GM23338 (cell line): ENCODE measurements around the gene MID1. TPM values are rescaled to one million over a fixed set of nuclear protein-coding genes. Genes with fewer than 3 reads are reported as not detected.

ENCODE experiments used
- ATAC-seq: fragments of 200-7000 bp; cut with Tn5 transposase; 3 replicates; pipeline ENCODE4 v1.9.1; 2020
- DNase-seq: peaks from one replicate; pipeline ENCODE4 v3.0.0-alpha.2; 2015; ENCODE audit warnings: low spot score
- H2AFZ ChIP-seq: fragments of 200-600 bp; sonication (generic); 2 replicates; pipeline ENCODE4 v1.8.0; 2016; ENCODE audit warnings: antibody characterized with exemption, mild to moderate bottlenecking, moderate library complexity
- H3F3A ChIP-seq: fragments of 200-600 bp; sonication (generic); replicated peaks from 2 replicates; pipeline ENCODE4 v1.8.0; 2017; ENCODE audit warnings: antibody characterized with exemption, mixed run types, low read depth
- H3K27ac ChIP-seq: fragments of 200-600 bp; sonication (generic); 2 replicates; pipeline ENCODE4 v1.6.1; 2016; ENCODE audit warnings: low read depth
- H3K27me3 ChIP-seq: fragments of 200-600 bp; sonication (generic); 2 replicates; pipeline ENCODE4 v1.8.0; 2016; ENCODE audit warnings: mild to moderate bottlenecking, mixed run types, moderate library complexity; ENCODE audit not compliant: insufficient read depth
- H3K36me3 ChIP-seq: fragments of 200-600 bp; sonication (generic); 2 replicates; pipeline ENCODE4 v1.8.0; 2016; ENCODE audit warnings: mild to moderate bottlenecking; ENCODE audit not compliant: insufficient read depth
- H3K4me1 ChIP-seq: fragments of 200-600 bp; sonication (generic); 2 replicates; pipeline ENCODE4 v1.8.0; 2016; ENCODE audit warnings: mild to moderate bottlenecking, moderate library complexity; ENCODE audit not compliant: insufficient read depth
- H3K4me2 ChIP-seq: fragments of 200-600 bp; sonication (generic); 2 replicates; pipeline ENCODE4 v1.7.1; 2017; ENCODE audit warnings: mixed run types
- H3K4me3 ChIP-seq: fragments of 200-600 bp; sonication (generic); 2 replicates; pipeline ENCODE4 v1.6.1; 2016; ENCODE audit warnings: mixed run types
- H3K79me2 ChIP-seq: fragments of 200-600 bp; sonication (generic); replicated peaks from 2 replicates; pipeline ENCODE4 v1.8.0; 2017; ENCODE audit warnings: mild to moderate bottlenecking; ENCODE audit not compliant: insufficient read depth
- H3K9me2 ChIP-seq: fragments of 200-600 bp; sonication (generic); 2 replicates; pipeline ENCODE4 v1.8.0; 2017; ENCODE audit not compliant: insufficient read depth
- H4K20me1 ChIP-seq: fragments of 200-600 bp; sonication (generic); replicated peaks from 2 replicates; pipeline ENCODE4 v1.8.0; 2017; ENCODE audit warnings: mild to moderate bottlenecking; ENCODE audit not compliant: insufficient read depth
- H3K27ac Mint-ChIP-seq: 2 replicates; pipeline ENCODE4 v1.8.0; 2020; ENCODE audit warnings: inconsistent platforms, mild to moderate bottlenecking, moderate library complexity, mixed read lengths
- H3K27me3 Mint-ChIP-seq: 3 replicates; pipeline ENCODE4 v1.8.0; 2022; ENCODE audit warnings: low read depth, mild to moderate bottlenecking, moderate library complexity, mixed read lengths, inconsistent platforms; ENCODE audit not compliant: insufficient read depth, poor library complexity
- H3K36me3 Mint-ChIP-seq: 3 replicates; pipeline ENCODE4 v1.8.0; 2021; ENCODE audit warnings: low read depth, mild to moderate bottlenecking, inconsistent platforms, moderate library complexity, mixed read lengths
- H3K4me1 Mint-ChIP-seq: 3 replicates; pipeline ENCODE4 v1.8.0; 2020; ENCODE audit warnings: mild to moderate bottlenecking, inconsistent platforms, mixed read lengths
- H3K4me3 Mint-ChIP-seq: 3 replicates; pipeline ENCODE4 v1.8.0; 2021; ENCODE audit warnings: moderate library complexity, mild to moderate bottlenecking, inconsistent platforms, mixed read lengths
- H3K9me3 Mint-ChIP-seq: 3 replicates; pipeline ENCODE4 v1.8.0; 2020; ENCODE audit warnings: moderate library complexity, mild to moderate bottlenecking, inconsistent platforms, mixed read lengths
- CREB1 ChIP-seq: fragments of 250-450 bp; sonication (Bioruptor Pico); IDR thresholded peaks from 2 replicates; pipeline ENCODE4 v1.5.0; 2020; ENCODE audit warnings: low read depth, mild to moderate bottlenecking, moderate library complexity
- CTCF ChIP-seq, 2 experiments: fragments of 200-600 bp in 1 of 2; sonication (generic) in 1 of 2; conservative IDR thresholded peaks; 2 replicates each; pipeline versions ENCODE4 v1.5.1 to v1.6.1; 2016 to 2017; ENCODE audit warnings: antibody characterized with exemption in 2 of 2, low read depth in 2 of 2, mild to moderate bottlenecking in 2 of 2, moderate library complexity in 1 of 2
- ETS1 ChIP-seq: IDR thresholded peaks from 2 replicates; pipeline ENCODE4 v1.6.1; 2016; ENCODE audit warnings: antibody characterized with exemption
- EZH2 ChIP-seq: fragments of 200-600 bp; sonication (generic); IDR thresholded peaks from one replicate; pipeline ENCODE4 v1.8.0; 2017; ENCODE audit warnings: antibody characterized with exemption, mild to moderate bottlenecking, low read depth; ENCODE audit not compliant: unreplicated experiment
- EZH2phosphoT487 ChIP-seq: fragments of 200-600 bp; sonication (generic); IDR thresholded peaks from one replicate; pipeline ENCODE4 v1.8.1; 2018; ENCODE audit warnings: antibody characterized with exemption; ENCODE audit not compliant: unreplicated experiment
- JUNB ChIP-seq: IDR thresholded peaks from one replicate; pipeline ENCODE4 v1.6.1; 2016; ENCODE audit warnings: antibody characterized with exemption; ENCODE audit not compliant: unreplicated experiment
- NANOG ChIP-seq: IDR thresholded peaks from 2 replicates; pipeline ENCODE4 v1.6.1; 2016; ENCODE audit warnings: antibody characterized with exemption, borderline replicate concordance
- POLR2AphosphoS5 ChIP-seq: IDR thresholded peaks from 2 replicates; pipeline ENCODE4 v1.6.1; 2016; ENCODE audit warnings: antibody characterized with exemption, low read depth
- REST ChIP-seq: IDR thresholded peaks from one replicate; pipeline ENCODE4 v1.6.1; 2018; ENCODE audit warnings: antibody characterized with exemption; ENCODE audit not compliant: unreplicated experiment
- STAT1 ChIP-seq: IDR thresholded peaks from one replicate; pipeline ENCODE4 v1.6.1; 2016; ENCODE audit warnings: antibody characterized with exemption; ENCODE audit not compliant: unreplicated experiment
- ZNF114 ChIP-seq: fragments of 250-450 bp; sonication (Bioruptor Pico); IDR thresholded peaks from 2 replicates; pipeline ENCODE4 v1.5.0; 2020; ENCODE audit warnings: mild to moderate bottlenecking, moderate library complexity
- ZNF331 ChIP-seq: fragments of 250-450 bp; sonication (Bioruptor Pico); IDR thresholded peaks from 2 replicates; pipeline ENCODE4 v1.5.0; 2020; ENCODE audit warnings: low read depth, mild to moderate bottlenecking, moderate library complexity
- ZNF462 ChIP-seq: fragments of 250-450 bp; sonication (Bioruptor Pico); IDR thresholded peaks from 2 replicates; pipeline ENCODE4 v1.5.0; 2020; ENCODE audit warnings: mild to moderate bottlenecking, moderate library complexity
- polyA plus RNA-seq: library from polyadenylated mRNA; unstranded; fragments of >200 nt; fragmentation: Nextera tagmentation; extraction: Ambion mirVana; gene quantifications from 2 replicates; pipeline ENCODE4 v1.2.1, GENCODE V29; 2016
- total RNA-seq: library from RNA; depleted of rRNA; stranded (reverse); fragments of >200 nt; shearing (Covaris generic); gene quantifications from 2 replicates; pipeline ENCODE4 v1.2.3, GENCODE V29; 2014

MID1 gene
- total and polyA plus RNA-seq, 2 experiments from 2014 or later = 27.2 to 39.3 TPM

- H4K20me1 ChIP-seq = no peaks in the 10 kb centered on the region
- no peak for DNase-seq
- no peak overlapping the region for H3K27ac ChIP-seq
- no peaks in the 10 kb centered on the region for H3K9me3 Mint-ChIP-seq
- no peaks in the 10 kb centered on the region for H3K27me3 ChIP-seq
- no peak overlapping the region for H3K4me2 ChIP-seq
- no peaks in the 10 kb centered on the region for H3K9me2 ChIP-seq
- no peak overlapping the region for H2AFZ ChIP-seq
- no peaks in the 10 kb centered on the region for H3K27me3 Mint-ChIP-seq
- H3K4me1 Mint-ChIP-seq = peaks cover 45% of the 10 kb centered on the region
- H3K4me3 Mint-ChIP-seq = no peak overlapping the region
- no peak for ATAC-seq
- no peak overlapping the region for H3K4me3 ChIP-seq
- TF ChIP-seq ZNF462 (CRISPR knock-in tag) (no peak), ZNF331 (CRISPR knock-in tag) (no peak), STAT1 (no peak), ZNF114 (CRISPR knock-in tag) (no peak), EZH2phosphoT487 (no peak), POLR2AphosphoS5 (no peak), NANOG (no peak), CTCF (conservative IDR thresholded peaks at IDR 0.05; ENCODE audit: low read depth in 2 of 2) (no peak), CREB1 (CRISPR knock-in tag) (no peak), ETS1 (no peak), EZH2 (no peak), JUNB (no peak), REST (no peak)
- H3F3A ChIP-seq = peaks cover 7% of the 10 kb centered on the region; the same call in 1 of the 2 replicates
- peaks cover 7% of the 10 kb centered on the region for H3K36me3 Mint-ChIP-seq
- H3K27ac Mint-ChIP-seq = peak overlapping the region; percentile 56; the same call in 1 of the 2 replicates
- peaks cover 40% of the 10 kb centered on the region for H3K4me1 ChIP-seq
- H3K36me3 ChIP-seq = no peaks in the 10 kb centered on the region
- peaks cover 6% of the 10 kb centered on the region; the same call in 1 of the 2 replicates for H3K79me2 ChIP-seq
Measured at GRCh38 chrX:10505726-10506125, 114.7 kb downstream of the MID1 start.
